GM12892 (cell line): ENCODE data around the gene SRC.

ENCODE experiments used
- POLR2A ChIP-seq: IDR thresholded peaks from 2 replicates; pipeline ENCODE4 v1.6.1; 2011; ENCODE audit warnings: low read depth, low read length, control low read depth
- POLR2AphosphoS5 ChIP-seq: IDR thresholded peaks from 2 replicates; pipeline ENCODE4 v1.6.1; 2011; ENCODE audit warnings: low read depth, low read length, control low read depth
- TAF1 ChIP-seq: IDR thresholded peaks from 2 replicates; pipeline ENCODE4 v1.6.1; 2011; ENCODE audit warnings: low read depth, mild to moderate bottlenecking, control low read depth, low read length, borderline replicate concordance

GRCh38 chr20:37362231-37362792 is 16.4 kb downstream of the SRC start:
- TF ChIP-seq POLR2A (no peak), POLR2AphosphoS5 (no peak), TAF1 (no peak)
